K562 (cell line): ENCODE results near the gene CRIM1. TPM values are rescaled to one million over a fixed set of nuclear protein-coding genes. Genes with fewer than 3 reads are reported as not detected.

Experiments
- ATAC-seq: fragments of 200-7000 bp; cut with Tn5 transposase; 3 replicates; pipeline ENCODE4 v1.9.1; 2020; ENCODE audit warnings: moderate library complexity
- BruUV-seq: library from RNA; stranded (reverse); fragments of 400-500 nt; replicated peaks from 2 replicates; lab custom pipeline; 2021; lab: Mats Ljungman, UMichigan
- CTCF ChIA-PET: fragments of 300-600 bp; formaldehyde crosslinking; extraction: SDS; loops from one replicate; lab custom pipeline; 2021; ENCODE audit warnings: low intra/inter-chr PET ratio; lab: Yijun Ruan, JAX
- POLR2A ChIA-PET: fragments of 300-600, 350-650 bp; sonication (Branson Sonifier 250); formaldehyde crosslinking; extraction: SDS; loops from one replicate; lab custom pipeline; 2021; ENCODE audit warnings: antibody characterized with exemption, inconsistent platforms; lab: Yijun Ruan, JAX
- DNase-seq, 4 experiments: peaks; one replicate each; pipeline versions ENCODE4 v3.0.0 to v3.0.0-alpha.2; 2011 to 2018; ENCODE audit warnings: low spot score in 3 of 4, mixed read lengths in 3 of 4; ENCODE audit errors: extremely low read depth in 1 of 4
- FAIRE-seq: peaks from 2 replicates; lab custom pipeline; 2011; peaks lifted over from hg19 to GRCh38; lab: Jason Lieb, UNC
- H2AFZ ChIP-seq: 2 replicates; pipeline ENCODE4 v1.6.0; 2011; ENCODE audit warnings: low read depth, low read length, control low read depth, inconsistent platforms
- H3K27ac ChIP-seq: fragments of 200-600 bp; 3 replicates; pipeline ENCODE4 v1.8.0; 2011; ENCODE audit warnings: low read depth, mild to moderate bottlenecking, control low read depth, inconsistent platforms, low read length, moderate library complexity, mixed read lengths; ENCODE audit errors: extremely low read depth
- H3K27me3 ChIP-seq, 2 experiments: fragments of 300-600 bp in 1 of 2; 2 replicates in 1 of 2; 3 replicates in 1 of 2; pipeline versions ENCODE4 v1.6.0 to v1.8.0; 2011; ENCODE audit warnings: inconsistent platforms in 2 of 2, low read length in 2 of 2, mild to moderate bottlenecking in 1 of 2, mixed read lengths in 1 of 2, moderate library complexity in 1 of 2; ENCODE audit not compliant: control insufficient read depth in 2 of 2, insufficient read depth in 2 of 2
- H3K36me3 ChIP-seq: fragments of 300-600 bp; 3 replicates; pipeline ENCODE4 v1.8.0; 2011; ENCODE audit warnings: mild to moderate bottlenecking, low read length, inconsistent platforms; ENCODE audit not compliant: control insufficient read depth, insufficient read depth
- H3K4me1 ChIP-seq, 2 experiments: fragments of 200-600 bp in 1 of 2; replicated peaks in 1 of 2; 2 replicates in 1 of 2; 3 replicates in 1 of 2; pipeline versions ENCODE4 v1.5.1 to v1.8.0; 2011; ENCODE audit warnings: inconsistent platforms in 2 of 2, low read length in 2 of 2, mild to moderate bottlenecking in 1 of 2, mixed read lengths in 1 of 2, moderate library complexity in 1 of 2; ENCODE audit not compliant: control insufficient read depth in 2 of 2, insufficient read depth in 2 of 2
- H3K4me2 ChIP-seq: 2 replicates; pipeline ENCODE4 v1.6.1; 2011; ENCODE audit warnings: low read length, control low read depth, inconsistent platforms, mixed read lengths; ENCODE audit not compliant: insufficient read depth
- H3K4me3 ChIP-seq: fragments of 200-600 bp; sonication (generic), shearing (Covaris generic); 2 replicates; pipeline ENCODE4 v1.5.1; 2016; ENCODE audit warnings: control low read depth, inconsistent platforms
- H3K79me2 ChIP-seq: fragments of 200-600 bp; 3 replicates; pipeline ENCODE4 v1.8.0; 2011; ENCODE audit warnings: low read length, inconsistent platforms; ENCODE audit not compliant: control insufficient read depth, insufficient read depth
- H3K9ac ChIP-seq, 2 experiments: 2 replicates each; pipeline versions ENCODE4 v1.6.0 to v1.6.1; 2011; ENCODE audit warnings: low read depth in 2 of 2, low read length in 2 of 2, control low read depth in 1 of 2, inconsistent platforms in 1 of 2, mild to moderate bottlenecking in 1 of 2, mixed read lengths in 1 of 2; ENCODE audit not compliant: insufficient read depth in 1 of 2
- H3K9me1 ChIP-seq: one replicate; pipeline ENCODE4 v1.6.0; 2011; ENCODE audit warnings: inconsistent platforms, mild to moderate bottlenecking, low read length, moderate library complexity; ENCODE audit not compliant: control insufficient read depth, insufficient read depth
- H3K9me3 ChIP-seq: replicated peaks from 2 replicates; pipeline ENCODE4 v1.5.1; 2011; ENCODE audit warnings: low read depth, low read length, inconsistent platforms; ENCODE audit not compliant: control insufficient read depth, insufficient read depth
- H4K20me1 ChIP-seq: replicated peaks from 2 replicates; pipeline ENCODE4 v1.6.1; 2011; ENCODE audit warnings: low read length, inconsistent platforms, mixed read lengths; ENCODE audit not compliant: control insufficient read depth, insufficient read depth
- ASH1L ChIP-seq: fragments of 450-650 bp; IDR thresholded peaks from 2 replicates; pipeline ENCODE4 v1.6.1; 2018; ENCODE audit warnings: borderline replicate concordance, mild to moderate bottlenecking, low read depth; ENCODE audit not compliant: partially characterized antibody
- DMBX1 ChIP-seq: fragments of 250-450 bp; sonication (Bioruptor Pico); IDR thresholded peaks from 2 replicates; pipeline ENCODE4 v1.8.0; 2022; ENCODE audit warnings: inconsistent platforms, mild to moderate bottlenecking, moderate library complexity, borderline replicate concordance
- HCFC1 ChIP-seq: IDR thresholded peaks from 2 replicates; pipeline ENCODE4 v1.6.1; 2012; ENCODE audit warnings: low read depth, low read length, improper control_type of control experiment
- HMG20B ChIP-seq: fragments of 250-450 bp; sonication (Bioruptor Pico); IDR thresholded peaks from 2 replicates; pipeline ENCODE4 v1.5.0; 2021; ENCODE audit warnings: mild to moderate bottlenecking
- RBM15 ChIP-seq: fragments of 200-400 bp; formaldehyde crosslinking; IDR thresholded peaks from 2 replicates; pipeline ENCODE4 v1.6.1; 2018; ENCODE audit warnings: mild to moderate bottlenecking, low read length, moderate library complexity; ENCODE audit not compliant: insufficient read depth
- RFX1 ChIP-seq: fragments of 450-650 bp; IDR thresholded peaks from 2 replicates; pipeline ENCODE4 v1.6.1; 2016; ENCODE audit warnings: mild to moderate bottlenecking, moderate library complexity
- SIN3A ChIP-seq, 2 experiments: fragments of 150-350 bp in 1 of 2; IDR thresholded peaks; 2 replicates each; pipeline ENCODE4 v1.6.1; 2011 to 2016; ENCODE audit warnings: borderline replicate concordance in 2 of 2, low read depth in 2 of 2, low read length in 2 of 2, mild to moderate bottlenecking in 2 of 2, moderate library complexity in 2 of 2; ENCODE audit not compliant: control insufficient read depth in 1 of 2
- SMARCC2 ChIP-seq: fragments of 450-650 bp; IDR thresholded peaks from 2 replicates; pipeline ENCODE4 v1.6.1; 2017; ENCODE audit warnings: antibody characterized with exemption, moderate library complexity, mild to moderate bottlenecking, low read depth
- U2AF1 ChIP-seq: fragments of 200-400 bp; formaldehyde crosslinking; optimal IDR thresholded peaks from 2 replicates; pipeline ENCODE3; 2017; ENCODE audit warnings: mild to moderate bottlenecking, low read depth, low read length, moderate library complexity
- ZNF274 ChIP-seq: IDR thresholded peaks from 2 replicates; pipeline ENCODE4 v1.6.1; 2011; ENCODE audit warnings: low read depth, mild to moderate bottlenecking, low read length, moderate library complexity, borderline replicate concordance
- WGBS: fragments of 100-300 bp; shearing (Covaris generic); methylation state at CpG from one replicate; pipeline ENCODE4 v1.1.6; 2016; ENCODE audit warnings: low coverage, mixed read lengths; ENCODE audit not compliant: insufficient coverage; ENCODE audit errors: missing lambda C conversion rate; 5-methylcytosine and 5-hydroxymethylcytosine counted together
- in situ Hi-C: fragments of 300-500 bp; cut with MboI; formaldehyde crosslinking; loops from 4 replicates; pipeline ENCODE4 v1.15.0; 2018; ENCODE audit warnings: inconsistent platforms, mixed read lengths
- intact Hi-C: fragments of 100-400 bp; cut with micrococcal nuclease; formaldehyde crosslinking; loops from 2 replicates; pipeline ENCODE4 v1.14.2; 2022
- polyA plus RNA-seq, 8 experiments: library from polyadenylated mRNA; depleted of rRNA in 4 of 8; stranded (reverse) in 5 of 8; unstranded in 3 of 8; fragments of >200 nt; fragmentation: Nextera tagmentation in 2 of 8; fragmentation: Illumina TruSeq in 1 of 8; extraction: Ambion mirVana in 2 of 8; extraction: Trizol in 1 of 8; gene quantifications; 2 replicates each; pipeline versions ENCODE4 v1.2.1 to v1.2.3, GENCODE V29; 2011 to 2014; ENCODE audit warnings: inconsistent platforms in 1 of 8, missing spikeins in 1 of 8
- total RNA-seq, 7 experiments: library from RNA; depleted of rRNA in 6 of 7; stranded (reverse); fragments of >200 nt in 6 of 7; fragmentation: Illumina TruSeq in 2 of 7; extraction: Trizol in 2 of 7; gene quantifications; 2 replicates each; pipeline versions ENCODE4 v1.2.1 to v1.2.3, GENCODE V29; 2011 to 2021; ENCODE audit warnings: low replicate concordance in 1 of 7
- TF ChIP-seq, protein P1 (sequence below): fragments of 450-650 bp; IDR thresholded peaks from 2 replicates; pipeline ENCODE4 v1.6.1; 2018; ENCODE audit warnings: mild to moderate bottlenecking, low read depth; ENCODE audit not compliant: partially characterized antibody
- TF ChIP-seq, protein P2 (sequence below): sonication (generic); formaldehyde crosslinking; IDR thresholded peaks from 2 replicates; pipeline ENCODE4 v1.8.1; 2023; ENCODE audit warnings: mild to moderate bottlenecking, missing genetic modification reagents
- TF ChIP-seq, protein P3 (sequence below): IDR thresholded peaks from 2 replicates; pipeline ENCODE4 v1.6.1; 2011; ENCODE audit not compliant: insufficient read length; ENCODE audit errors: extremely low read depth
- TF ChIP-seq, protein P4 (sequence below): sonication (generic); formaldehyde crosslinking; IDR thresholded peaks from 2 replicates; pipeline ENCODE4 v1.8.0; 2022; ENCODE audit warnings: mild to moderate bottlenecking, missing genetic modification reagents

CRIM1 gene
- total and polyA plus RNA-seq, 9 of the 15 experiments (the other 6 are each of a cell fraction or from before 2014, with no cell fraction given), result 0.01 to 0.36 (median 0.06) TPM; not detected in 1

DNA sequence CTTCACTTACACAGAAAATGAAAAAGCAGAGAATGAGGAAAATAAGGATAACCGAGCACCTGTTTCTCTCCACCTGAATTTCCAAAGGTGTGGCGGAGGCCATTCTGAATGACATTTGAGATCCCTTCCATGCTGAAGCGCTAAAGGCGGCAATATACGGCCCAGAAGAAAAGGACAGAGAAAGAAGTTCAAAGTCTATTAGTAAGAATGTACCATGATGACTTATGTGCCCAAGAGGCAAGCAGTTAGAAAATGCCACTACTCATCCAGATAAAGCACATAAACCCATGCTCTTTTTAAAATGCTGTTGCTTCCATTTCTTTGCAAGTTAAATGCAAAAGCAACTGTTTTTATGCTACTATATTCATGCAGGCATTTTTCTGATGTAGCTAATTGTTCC is 205.1 kb downstream of the CRIM1 start:
- H3K9me3 ChIP-seq, result no peaks in the 10 kb centered on the region
- no peaks in the 10 kb centered on the region for H3K27me3 ChIP-seq
- in situ Hi-C loops (no loop called here), intact Hi-C loops (no loop called here)
- WGBS, result 93% methylated on average over 5 of the region's 5 CpGs
- BruUV-seq, result no TSS peak
- no peak overlapping the region for H3K27ac ChIP-seq
- H3K4me3 ChIP-seq, result no peak overlapping the region
- ChIA-PET CTCF (no interaction called here), POLR2A (no interaction called here)
- no peak overlapping the region for H2AFZ ChIP-seq
- H3K4me1 ChIP-seq, result no peaks in the 10 kb centered on the region
- H3K9ac ChIP-seq, result no peak overlapping the region
- ATAC-seq, result no peak
- no peak for FAIRE-seq
- H3K36me3 ChIP-seq, result peaks cover 12% of the 10 kb centered on the region; the same call in 2 of the 3 replicates
- H3K4me2 ChIP-seq, result no peak overlapping the region
- no peaks in the 10 kb centered on the region for H4K20me1 ChIP-seq
- DNase-seq, result no peak
- no peaks in the 10 kb centered on the region for H3K9me1 ChIP-seq
- no peaks in the 10 kb centered on the region for H3K79me2 ChIP-seq
- TF ChIP-seq, protein P1, sequence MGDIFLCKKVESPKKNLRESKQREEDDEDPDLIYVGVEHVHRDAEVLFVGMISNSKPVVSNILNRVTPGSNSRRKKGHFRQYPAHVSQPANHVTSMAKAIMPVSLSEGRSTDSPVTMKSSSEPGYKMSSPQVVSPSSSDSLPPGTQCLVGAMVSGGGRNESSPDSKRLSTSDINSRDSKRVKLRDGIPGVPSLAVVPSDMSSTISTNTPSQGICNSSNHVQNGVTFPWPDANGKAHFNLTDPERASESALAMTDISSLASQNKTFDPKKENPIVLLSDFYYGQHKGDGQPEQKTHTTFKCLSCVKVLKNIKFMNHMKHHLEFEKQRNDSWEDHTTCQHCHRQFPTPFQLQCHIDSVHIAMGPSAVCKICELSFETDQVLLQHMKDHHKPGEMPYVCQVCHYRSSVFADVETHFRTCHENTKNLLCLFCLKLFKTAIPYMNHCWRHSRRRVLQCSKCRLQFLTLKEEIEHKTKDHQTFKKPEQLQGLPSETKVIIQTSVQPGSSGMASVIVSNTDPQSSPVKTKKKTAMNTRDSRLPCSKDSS, result no peak
- no peak for TF ChIP-seq ZNF274
- TF ChIP-seq, protein P2, sequence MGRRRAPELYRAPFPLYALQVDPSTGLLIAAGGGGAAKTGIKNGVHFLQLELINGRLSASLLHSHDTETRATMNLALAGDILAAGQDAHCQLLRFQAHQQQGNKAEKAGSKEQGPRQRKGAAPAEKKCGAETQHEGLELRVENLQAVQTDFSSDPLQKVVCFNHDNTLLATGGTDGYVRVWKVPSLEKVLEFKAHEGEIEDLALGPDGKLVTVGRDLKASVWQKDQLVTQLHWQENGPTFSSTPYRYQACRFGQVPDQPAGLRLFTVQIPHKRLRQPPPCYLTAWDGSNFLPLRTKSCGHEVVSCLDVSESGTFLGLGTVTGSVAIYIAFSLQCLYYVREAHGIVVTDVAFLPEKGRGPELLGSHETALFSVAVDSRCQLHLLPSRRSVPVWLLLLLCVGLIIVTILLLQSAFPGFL (CRISPR knock-in tag), result no peak
- no peak for TF ChIP-seq U2AF1
- no peak for TF ChIP-seq RFX1
- TF ChIP-seq, protein P3, sequence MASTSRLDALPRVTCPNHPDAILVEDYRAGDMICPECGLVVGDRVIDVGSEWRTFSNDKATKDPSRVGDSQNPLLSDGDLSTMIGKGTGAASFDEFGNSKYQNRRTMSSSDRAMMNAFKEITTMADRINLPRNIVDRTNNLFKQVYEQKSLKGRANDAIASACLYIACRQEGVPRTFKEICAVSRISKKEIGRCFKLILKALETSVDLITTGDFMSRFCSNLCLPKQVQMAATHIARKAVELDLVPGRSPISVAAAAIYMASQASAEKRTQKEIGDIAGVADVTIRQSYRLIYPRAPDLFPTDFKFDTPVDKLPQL, result no peak
- no peak for TF ChIP-seq ASH1L
- TF ChIP-seq, protein P4, sequence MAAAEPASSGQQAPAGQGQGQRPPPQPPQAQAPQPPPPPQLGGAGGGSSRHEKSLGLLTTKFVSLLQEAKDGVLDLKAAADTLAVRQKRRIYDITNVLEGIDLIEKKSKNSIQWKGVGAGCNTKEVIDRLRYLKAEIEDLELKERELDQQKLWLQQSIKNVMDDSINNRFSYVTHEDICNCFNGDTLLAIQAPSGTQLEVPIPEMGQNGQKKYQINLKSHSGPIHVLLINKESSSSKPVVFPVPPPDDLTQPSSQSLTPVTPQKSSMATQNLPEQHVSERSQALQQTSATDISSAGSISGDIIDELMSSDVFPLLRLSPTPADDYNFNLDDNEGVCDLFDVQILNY (CRISPR knock-in tag), result no peak
- no peak for TF ChIP-seq HMG20B
- TF ChIP-seq SIN3A (IDR thresholded peaks at IDR 0.05; ENCODE audit: borderline replicate concordance in 2 of 2, control insufficient read depth in 1 of 2, low read depth in 2 of 2, low read length in 2 of 2), result no peak
- TF ChIP-seq SMARCC2, result no peak
- TF ChIP-seq RBM15, result no peak
- TF ChIP-seq HCFC1, result no peak
- TF ChIP-seq DMBX1, result no peak
